GM19238 (cell line): ENCODE data around the gene CXCR2.

Experiments
- DNase-seq: peaks from one replicate; pipeline ENCODE4 v3.0.0; 2011; ENCODE audit warnings: low spot score; ENCODE audit not compliant: insufficient read length

CXCR2 gene

DNA sequence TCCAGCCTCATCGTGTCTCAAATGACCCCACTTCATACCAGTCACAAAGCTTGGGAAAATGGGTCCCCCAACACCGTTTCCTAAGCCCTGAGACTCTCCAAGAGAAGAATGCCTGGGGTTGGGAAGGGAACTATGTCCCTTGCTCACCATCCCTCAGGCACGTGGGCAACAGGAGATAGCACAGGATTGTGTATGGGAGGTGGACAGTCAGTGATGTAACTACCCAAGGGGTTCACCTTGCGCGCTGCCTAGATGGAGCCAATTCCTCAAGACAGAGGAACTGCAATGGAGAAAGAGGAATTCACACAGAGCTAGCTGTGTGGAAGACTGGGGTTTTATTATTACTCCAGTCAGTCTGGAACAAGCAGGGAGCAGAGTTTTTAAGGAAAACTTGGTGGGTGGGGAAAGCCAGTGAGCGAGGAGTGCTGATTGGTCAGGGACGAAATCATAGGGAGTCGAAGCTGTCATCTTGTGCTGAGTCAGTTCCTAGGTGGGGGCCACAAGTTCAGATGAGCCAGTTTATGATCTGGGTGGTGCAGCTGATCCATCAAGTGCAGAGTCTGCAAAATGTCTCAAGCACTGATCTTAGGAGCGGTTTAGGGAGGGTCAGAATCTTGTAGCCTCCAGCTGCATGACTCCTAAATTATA lies 54.8 kb downstream of the CXCR2 start:
- no peak for DNase-seq

DNA sequence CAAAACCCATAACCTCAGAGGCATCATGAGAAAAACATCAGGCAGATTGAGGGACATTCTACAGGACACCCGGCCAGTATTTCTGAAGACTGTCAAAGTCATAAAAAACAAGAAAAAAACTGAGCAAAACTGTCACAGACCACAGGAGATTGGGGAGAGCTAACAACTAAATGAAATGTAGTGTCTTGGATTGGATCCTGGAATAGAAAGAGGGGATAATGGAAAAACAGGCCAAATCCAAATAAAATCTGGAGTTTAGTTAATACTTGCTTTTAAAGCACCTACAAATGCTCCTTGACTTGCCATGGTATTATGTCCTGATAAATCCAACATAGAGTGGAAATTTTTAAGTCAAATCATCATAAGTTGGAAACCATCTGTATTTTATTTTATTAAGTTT lies 58.5 kb downstream of the CXCR2 start:
- no peak for DNase-seq

DNA sequence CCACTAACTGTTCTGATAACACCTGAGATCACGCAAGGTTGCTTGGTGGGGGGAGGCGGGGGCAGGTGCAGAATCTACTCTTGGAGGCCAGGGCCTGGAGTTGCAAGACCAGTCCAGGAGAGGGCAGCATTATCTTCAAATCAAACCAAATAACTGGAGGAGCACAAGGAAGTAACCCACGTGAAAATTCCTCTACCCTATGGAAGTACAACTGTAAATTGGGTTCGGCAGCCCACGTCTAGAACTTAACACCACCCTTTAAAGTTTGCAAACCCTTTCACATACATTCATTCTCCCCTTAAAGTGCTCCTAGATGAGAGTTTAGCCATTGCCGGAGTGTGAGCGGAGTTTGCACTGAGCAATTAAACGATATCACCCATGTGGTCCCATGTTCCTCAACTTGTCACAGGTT lies 60.5 kb downstream of the CXCR2 start:
- peak; percentile 49 for DNase-seq
